Measurements from ENCODE around the gene FCN1. TPM values are rescaled to one million over a fixed set of nuclear protein-coding genes. Genes with fewer than 3 reads are reported as not detected.

FCN1 gene
- total and polyA plus RNA-seq, 9 of the 15 experiments (the other 6 are each of a cell fraction or from before 2014, with no cell fraction given): not detected

- TF ChIP-seq ZNF592 (IDR thresholded peaks at IDR 0.05): no peak
- TF ChIP-seq ZNF668 (CRISPR knock-in tag; IDR thresholded peaks at IDR 0.05): no peak
These were observed 1.6 kb upstream of the FCN1 start (continued) for GRCh38 chr9:134919303-134919702.

- Histone ChIP-seq H3K4me3 (no peak overlapping the region), H3K9ac (ENCODE audit: insufficient read depth in 1 of 2, low read depth in 2 of 2, low read length in 2 of 2) (no peak overlapping the region), H3K36me3 (ENCODE audit: control insufficient read depth, insufficient read depth, low read length) (no peaks in the 10 kb centered on the region), H3K9me1 (ENCODE audit: control insufficient read depth, insufficient read depth, low read length) (no peaks in the 10 kb centered on the region), H4K20me1 (replicated peaks; ENCODE audit: control insufficient read depth, insufficient read depth, low read length) (no peaks in the 10 kb centered on the region), H3K4me1 (replicated peaks in 1 of 2; ENCODE audit: control insufficient read depth in 2 of 2, insufficient read depth in 2 of 2, low read length in 2 of 2) (no peaks in the 10 kb centered on the region), H3K79me2 (ENCODE audit: control insufficient read depth, insufficient read depth, low read length) (no peaks in the 10 kb centered on the region), H3K9me3 (replicated peaks; ENCODE audit: control insufficient read depth, insufficient read depth, low read depth, low read length) (no peaks in the 10 kb centered on the region), H3K27me3 (ENCODE audit: control insufficient read depth in 2 of 2, insufficient read depth in 2 of 2, low read length in 2 of 2) (peaks cover 0 to 21% of the 10 kb centered on the region in 2 experiments; a peak in 3 of 5 replicates), H3K27ac (ENCODE audit: extremely low read depth, low read depth, low read length) (no peak overlapping the region), H3K4me2 (ENCODE audit: insufficient read depth, low read length) (no peak overlapping the region), H2AFZ (ENCODE audit: low read depth, low read length) (no peak overlapping the region)
- BruUV-seq (replicated peaks): no TSS peak
- DNase-seq (ENCODE audit: extremely low read depth in 1 of 4, low spot score in 3 of 4) (no peak), FAIRE-seq (no peak), ATAC-seq (no peak)
- WGBS (ENCODE audit: insufficient coverage, low coverage, missing lambda C conversion rate): 0% methylated on average over 10 of the region's 10 CpGs
- POLR2A ChIA-PET: no interaction called here
- intact Hi-C loops (cut with micrococcal nuclease) (no loop called here), in situ Hi-C loops (cut with MboI) (no loop called here)
- TF ChIP-seq NFYB (IDR thresholded peaks at IDR 0.05; ENCODE audit: extremely low read depth, insufficient read length): no peak
- TF ChIP-seq KAT7 (CRISPR knock-in tag; IDR thresholded peaks at IDR 0.05; ENCODE audit: borderline replicate concordance): no peak
- no peak for TF ChIP-seq NR1H2 (CRISPR knock-in tag; IDR thresholded peaks at IDR 0.05)
- CTCF ChIA-PET (ENCODE audit: low intra/inter-chr PET ratio): no interaction called here
These were observed 934 bp upstream of the FCN1 start for GRCh38 chr9:134918646-134919045.
